GM18526 (cell line): Measurements from ENCODE around the gene HES3.

Experiments
- POLR2A ChIP-seq: IDR thresholded peaks from 3 replicates; pipeline ENCODE4 v1.6.1; 2011; ENCODE audit not compliant: insufficient read length; ENCODE audit errors: extremely low read depth

The HES3 gene

DNA sequence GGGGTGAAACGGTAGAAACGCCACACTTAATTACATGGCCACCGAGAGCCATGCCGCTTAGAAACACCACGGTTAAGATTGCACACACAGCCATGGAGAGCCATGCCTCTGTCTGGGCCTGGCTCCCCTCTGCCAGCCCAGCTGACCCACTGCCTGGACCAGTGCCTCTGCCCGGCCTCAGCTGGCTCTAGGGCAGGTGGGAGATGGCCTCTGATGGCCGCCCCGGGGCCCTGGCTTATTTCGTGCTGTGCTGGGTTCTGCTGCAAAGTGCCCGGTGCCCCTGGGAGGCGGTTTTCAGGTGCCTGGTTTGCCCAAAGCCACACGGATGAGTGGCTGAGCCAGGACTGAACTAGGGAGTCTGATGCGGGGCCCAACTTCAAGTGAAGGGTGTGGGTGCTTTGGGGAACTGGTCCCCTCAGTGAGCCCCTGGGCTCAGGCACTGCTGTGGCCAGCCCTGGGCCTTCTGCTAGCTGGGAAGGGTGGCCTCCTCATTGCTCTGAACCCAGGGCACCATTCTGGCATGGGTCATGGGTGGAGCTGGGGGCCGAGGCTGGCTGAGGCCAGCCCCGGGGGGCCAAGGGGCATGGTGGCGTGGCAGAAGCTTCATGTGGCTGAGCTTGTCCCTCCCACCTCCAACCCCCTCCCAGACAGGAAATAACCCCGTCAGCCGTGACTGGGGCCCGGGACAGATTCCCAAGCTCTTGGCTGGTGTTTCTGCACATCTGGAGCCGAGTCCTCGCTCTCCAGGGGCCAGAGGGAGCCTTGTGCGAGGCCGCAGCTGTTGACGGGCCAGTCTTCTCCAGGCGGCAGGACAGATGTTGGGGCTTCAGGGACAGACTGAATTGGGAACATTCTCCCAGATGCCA, 18.8 kb downstream of the HES3 start:
- no peak for TF ChIP-seq POLR2A

DNA sequence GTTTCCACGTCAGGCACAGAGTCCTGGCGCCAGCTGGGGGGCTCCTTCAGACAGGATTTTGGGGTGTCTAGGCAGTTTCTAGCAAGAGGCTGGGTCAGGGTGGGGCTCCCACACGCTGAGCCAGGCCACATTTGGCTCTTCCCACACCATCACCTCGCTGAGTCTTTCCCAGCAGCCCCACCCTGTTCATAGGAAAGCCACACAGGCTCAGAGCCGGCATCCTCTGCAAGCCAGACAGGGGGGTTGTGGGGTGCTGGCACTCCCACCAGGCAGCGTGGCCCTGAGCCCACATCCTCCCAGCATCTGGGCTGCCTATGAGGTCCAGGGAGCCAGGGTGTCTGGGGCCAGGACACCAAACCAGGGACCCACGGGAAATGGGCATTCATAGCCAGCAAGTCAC, 19.7 kb downstream of the HES3 start:
- no peak for TF ChIP-seq POLR2A

- TF ChIP-seq POLR2A, result no peak
Observed at GRCh38 chr1:6265151-6265550, 21.2 kb downstream of the HES3 start.

- TF ChIP-seq POLR2A, result no peak
Observed at GRCh38 chr1:6266641-6267040, 22.7 kb downstream of the HES3 start.

DNA sequence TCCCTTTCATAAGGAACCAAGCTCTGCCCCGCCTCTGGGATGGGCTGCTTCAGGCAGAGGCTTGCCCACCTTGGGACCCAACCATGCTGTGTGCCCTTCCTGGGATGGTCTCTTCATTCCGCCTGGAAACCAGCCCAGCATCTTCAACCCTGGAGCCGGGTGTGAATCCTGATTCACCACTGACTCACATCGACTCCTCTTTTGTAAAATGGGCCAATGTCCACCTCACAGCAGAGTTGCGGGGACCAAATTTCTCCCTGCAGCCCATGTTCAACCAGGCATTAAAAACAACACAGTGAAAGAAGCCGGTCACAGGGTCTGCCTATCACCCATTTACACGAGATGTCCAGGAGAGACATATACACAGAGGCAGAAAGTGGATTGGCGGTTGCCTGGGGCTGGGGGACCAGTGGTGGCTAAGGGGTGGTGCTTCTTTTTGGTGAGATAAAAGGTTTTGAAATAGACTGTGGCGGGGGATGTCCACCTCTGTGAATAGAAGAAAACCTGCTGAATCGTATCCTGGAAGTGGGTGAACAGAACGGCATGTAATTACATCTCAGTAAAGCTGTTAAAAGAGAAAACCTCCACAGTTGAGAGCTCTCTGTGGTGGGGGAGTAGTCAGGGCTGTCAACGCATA, 23.8 kb downstream of the HES3 start:
- TF ChIP-seq POLR2A, result no peak

GRCh38 chr1:6268415-6268814, 24.4 kb downstream of the HES3 start:
- TF ChIP-seq POLR2A, result no peak

DNA sequence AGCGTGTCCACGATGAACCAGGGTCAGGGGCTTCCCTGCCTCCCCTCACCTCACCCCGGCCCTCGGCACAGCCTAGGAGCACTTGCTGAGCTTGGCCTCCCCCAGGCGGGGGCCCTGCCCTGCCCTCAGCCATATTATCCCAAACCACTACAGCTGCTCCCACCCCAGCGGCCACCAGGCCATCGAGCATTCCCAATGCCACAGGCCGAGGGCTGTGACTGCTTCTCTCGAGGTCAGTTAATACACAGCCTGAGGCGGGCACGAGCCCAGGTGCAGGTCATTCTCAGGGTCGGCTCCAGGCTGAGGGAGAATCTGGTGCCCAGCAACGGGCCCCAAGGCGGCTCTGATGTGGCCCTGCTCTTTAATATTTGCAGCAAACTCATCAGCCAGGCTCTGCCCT, 25.3 kb downstream of the HES3 start:
- TF ChIP-seq POLR2A, result no peak

DNA sequence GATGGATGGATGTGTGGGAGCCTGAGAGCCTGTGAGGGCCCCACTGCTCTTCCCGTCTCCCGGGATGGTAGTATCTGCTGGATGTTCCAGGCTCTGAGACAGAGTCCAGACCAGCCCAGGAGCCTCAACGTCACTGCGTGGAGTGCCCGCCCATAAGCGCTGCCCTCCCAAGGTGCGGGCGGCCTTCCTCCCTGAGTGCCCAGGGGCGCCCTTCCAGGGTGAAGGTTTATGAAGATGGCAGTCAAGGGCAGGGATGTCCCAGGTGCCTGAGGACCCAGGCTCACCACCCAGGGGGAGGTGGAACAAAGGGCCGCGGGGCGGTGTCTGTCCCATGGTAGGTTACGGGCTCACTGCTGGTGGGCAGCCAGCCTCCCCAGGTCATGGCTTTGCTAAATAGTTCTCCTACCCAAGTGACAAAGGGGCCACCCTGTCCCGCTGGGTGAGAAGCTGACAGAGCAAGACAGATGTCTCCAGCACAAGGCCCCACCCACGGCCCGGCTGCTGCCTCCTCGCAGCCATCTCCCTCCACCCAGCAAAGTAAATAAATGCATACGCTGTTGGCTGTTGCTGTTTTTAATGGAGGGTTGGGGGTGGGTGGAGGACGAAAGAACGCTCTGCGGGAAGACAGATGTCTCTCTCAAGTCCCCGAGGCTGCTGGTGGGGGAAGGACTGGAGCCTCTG, 25.9 kb downstream of the HES3 start:
- TF ChIP-seq POLR2A, result no peak

- TF ChIP-seq POLR2A, result no peak
Observed at GRCh38 chr1:6270401-6270800, 26.4 kb downstream of the HES3 start.

- TF ChIP-seq POLR2A, result no peak
Observed at GRCh38 chr1:6271006-6271405, 27.0 kb downstream of the HES3 start.

DNA sequence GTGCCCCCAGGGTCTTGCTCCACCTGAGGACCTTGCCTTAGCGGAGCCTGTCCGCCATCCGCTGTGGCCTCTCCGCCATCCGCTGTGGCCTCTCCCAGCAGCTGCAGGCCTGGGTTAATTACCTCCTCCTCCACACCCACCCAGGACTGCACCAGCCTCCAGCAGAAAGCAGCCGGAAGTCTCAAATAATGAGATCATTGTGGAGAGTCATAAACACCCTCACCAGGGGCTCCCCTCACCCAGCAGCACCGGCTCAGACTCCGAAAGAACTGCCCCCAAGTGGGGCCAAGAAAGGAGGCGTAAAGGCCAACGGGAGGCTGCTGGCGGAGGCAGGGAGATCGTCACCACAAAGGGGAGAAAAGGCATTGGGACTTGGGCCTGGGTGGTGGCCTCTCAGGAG, 27.6 kb downstream of the HES3 start:
- no peak for TF ChIP-seq POLR2A

DNA sequence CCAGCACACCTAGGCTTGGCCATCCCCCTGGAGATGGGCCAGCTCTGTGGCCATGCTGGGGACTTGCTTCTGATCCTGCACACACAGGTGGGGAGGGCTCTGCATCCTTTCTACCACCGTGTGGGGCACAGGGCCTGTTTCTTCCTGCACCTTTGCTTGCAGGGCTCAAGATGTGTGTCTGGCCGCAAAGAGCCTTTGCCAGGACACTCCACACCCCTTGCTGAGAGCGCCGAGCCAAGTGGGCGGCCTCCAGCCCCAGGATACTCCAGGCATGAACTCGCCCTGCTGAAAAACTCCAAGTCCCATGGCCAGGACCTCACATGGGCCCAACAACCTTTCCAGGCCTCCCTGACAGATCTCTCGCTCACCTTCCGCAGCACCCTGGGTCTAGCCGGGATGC, 28.5 kb downstream of the HES3 start:
- TF ChIP-seq POLR2A, result no peak

DNA sequence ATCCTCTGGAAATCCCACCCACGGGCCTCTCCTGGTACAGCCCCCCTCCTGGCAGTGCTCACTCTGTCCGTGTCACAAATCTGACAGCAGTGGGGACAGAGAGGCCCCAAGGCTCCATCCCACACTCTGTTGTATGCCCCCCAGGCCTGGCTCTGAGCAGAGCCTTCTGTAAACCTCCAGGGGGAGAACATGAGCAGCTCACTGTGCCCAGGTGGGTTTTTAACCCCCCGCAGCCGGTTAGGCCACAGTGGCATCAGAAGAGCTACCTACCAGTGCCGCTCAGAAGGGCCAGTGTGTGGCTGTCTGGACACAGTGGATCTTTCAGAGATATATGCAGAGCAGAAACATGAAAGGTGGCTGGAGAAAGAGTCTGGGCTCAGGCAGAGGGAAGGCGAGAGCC, 28.9 kb downstream of the HES3 start:
- TF ChIP-seq POLR2A, result no peak

DNA sequence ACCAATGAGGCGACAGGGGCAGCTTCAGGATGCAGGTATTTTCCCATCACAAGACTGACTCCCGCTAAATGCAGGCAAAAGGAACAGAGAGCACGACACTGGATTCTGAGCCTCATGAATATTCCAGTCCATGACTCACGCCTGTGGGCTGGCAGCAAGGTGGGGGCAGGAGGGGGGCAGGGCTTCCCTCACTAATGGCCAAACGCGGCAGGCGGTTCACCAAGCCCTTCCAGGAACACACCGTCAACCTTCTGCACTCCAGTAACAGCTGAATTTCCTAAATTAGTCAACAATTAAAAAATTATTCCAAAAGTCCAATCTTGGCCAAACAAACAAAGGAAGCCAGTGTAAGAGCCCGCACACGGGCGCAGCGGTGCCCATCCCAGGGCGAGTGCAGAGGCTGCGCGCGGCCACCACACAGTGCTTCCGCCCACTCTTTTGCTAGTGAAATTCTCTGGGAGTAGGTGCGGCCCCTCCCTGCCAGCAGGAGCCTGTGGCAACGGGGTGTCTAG, 29.5 kb downstream of the HES3 start:
- no peak for TF ChIP-seq POLR2A

GRCh38 chr1:6274102-6274501, 30.1 kb downstream of the HES3 start:
- no peak for TF ChIP-seq POLR2A

GRCh38 chr1:6274622-6275139, 30.7 kb downstream of the HES3 start:
- TF ChIP-seq POLR2A, result no peak
